ENCODE data around the gene ENPP7.

The ENPP7 gene

GRCh38 chr17:79713391-79713790, 17.4 kb upstream of the ENPP7 start:
- TF ChIP-seq CTCF (conservative IDR thresholded peaks at IDR 0.05; ENCODE audit: low read length) (no peak), EZH2phosphoT487 (IDR thresholded peaks at IDR 0.05; ENCODE audit: borderline replicate concordance) (no peak)
- Histone ChIP-seq H3K79me2 (ENCODE audit: insufficient read depth, low read length) (no peaks in the 10 kb centered on the region), H2AFZ (ENCODE audit: low read length) (no peak overlapping the region), H3F3A (ENCODE audit: low read depth) (no peaks in the 10 kb centered on the region), H3K9ac (ENCODE audit: low read depth, low read length, poor library complexity, severe bottlenecking) (no peak overlapping the region), H3K4me2 (ENCODE audit: low read depth, low read length, poor library complexity, severe bottlenecking) (no peak overlapping the region), H3K9me3 (ENCODE audit: insufficient read depth, low read depth, low read length) (no peaks in the 10 kb centered on the region), H3K36me3 (ENCODE audit: insufficient read depth, low read length) (no peaks in the 10 kb centered on the region), H4K20me1 (ENCODE audit: insufficient read depth, low read length, poor library complexity, severe bottlenecking) (no peaks in the 10 kb centered on the region), H3K9me2 (replicated peaks; ENCODE audit: low read depth, low read length) (no peaks in the 10 kb centered on the region), H3K4me1 (ENCODE audit: insufficient read depth, low read length, poor library complexity, severe bottlenecking) (no peaks in the 10 kb centered on the region), H3K4me3 (ENCODE audit: low read length, poor library complexity, severe bottlenecking) (no peak overlapping the region), H3K27me3 (ENCODE audit: insufficient read depth, low read length, poor library complexity, severe bottlenecking) (no peaks in the 10 kb centered on the region)

- H2AFZ ChIP-seq (ENCODE audit: low read length), result no peak overlapping the region
- H3K4me2 ChIP-seq (ENCODE audit: low read depth, low read length, poor library complexity, severe bottlenecking), result no peak overlapping the region
- no peaks in the 10 kb centered on the region for H3K4me1 ChIP-seq (ENCODE audit: insufficient read depth, low read length, poor library complexity, severe bottlenecking)
- H3F3A ChIP-seq (ENCODE audit: low read depth), result no peaks in the 10 kb centered on the region
- H3K9me2 ChIP-seq (replicated peaks; ENCODE audit: low read depth, low read length), result no peaks in the 10 kb centered on the region
- H3K9ac ChIP-seq (ENCODE audit: low read depth, low read length, poor library complexity, severe bottlenecking), result no peak overlapping the region
- H4K20me1 ChIP-seq (ENCODE audit: insufficient read depth, low read length, poor library complexity, severe bottlenecking), result no peaks in the 10 kb centered on the region
- TF ChIP-seq EZH2phosphoT487 (IDR thresholded peaks at IDR 0.05; ENCODE audit: borderline replicate concordance) (no peak), CTCF (conservative IDR thresholded peaks at IDR 0.05; ENCODE audit: low read length) (no peak)
- H3K9me3 ChIP-seq (ENCODE audit: insufficient read depth, low read depth, low read length), result no peaks in the 10 kb centered on the region
- no peak overlapping the region for H3K4me3 ChIP-seq (ENCODE audit: low read length, poor library complexity, severe bottlenecking)
- H3K36me3 ChIP-seq (ENCODE audit: insufficient read depth, low read length), result no peaks in the 10 kb centered on the region
- H3K79me2 ChIP-seq (ENCODE audit: insufficient read depth, low read length), result no peaks in the 10 kb centered on the region
- H3K27me3 ChIP-seq (ENCODE audit: insufficient read depth, low read length, poor library complexity, severe bottlenecking), result no peaks in the 10 kb centered on the region
Measured at GRCh38 chr17:79714176-79715097, 16.3 kb upstream of the ENPP7 start.

DNA sequence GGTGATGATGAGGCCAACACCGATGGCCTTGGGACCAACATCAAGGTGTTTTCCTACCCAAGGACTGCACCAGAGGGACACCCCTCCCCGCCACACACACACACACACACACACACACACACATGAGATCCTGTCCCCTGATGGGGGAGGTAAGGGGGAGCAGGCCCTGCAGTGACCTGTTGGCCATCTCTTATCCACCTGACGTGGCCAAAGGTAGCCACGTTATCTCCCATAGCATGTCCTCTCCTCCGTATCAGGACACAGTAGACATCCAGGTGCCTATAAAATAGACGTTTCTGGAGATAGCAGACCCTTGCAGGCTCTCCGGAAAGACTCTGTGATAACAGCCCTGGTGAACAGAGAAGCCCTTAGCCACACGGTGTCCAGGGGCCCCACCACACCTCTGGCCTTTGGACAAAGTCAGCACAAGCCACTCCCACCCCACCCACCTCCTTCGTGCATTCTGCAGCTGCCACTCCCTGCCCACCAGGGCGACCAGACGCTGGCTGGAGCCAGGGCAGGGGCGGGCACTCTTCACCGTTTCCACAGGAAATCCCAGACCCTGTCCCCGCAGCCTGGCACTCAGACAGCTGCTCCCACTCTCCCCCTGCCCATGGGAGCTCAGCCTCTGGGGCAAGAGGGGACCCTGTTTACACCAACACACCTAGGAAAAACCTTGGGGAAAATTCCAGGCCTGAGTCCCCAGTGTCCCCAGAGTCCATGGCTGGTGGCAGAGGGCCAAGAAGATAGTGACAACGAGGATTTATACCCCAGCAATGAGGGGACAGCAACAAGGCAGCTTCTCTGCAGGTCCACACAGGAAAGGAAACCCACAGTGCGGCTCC, 15.4 kb upstream of the ENPP7 start:
- H3K79me2 ChIP-seq (ENCODE audit: insufficient read depth, low read length), result no peaks in the 10 kb centered on the region
- H2AFZ ChIP-seq (ENCODE audit: low read length), result no peak overlapping the region
- no peaks in the 10 kb centered on the region for H3F3A ChIP-seq (ENCODE audit: low read depth)
- H3K27me3 ChIP-seq (ENCODE audit: insufficient read depth, low read length, poor library complexity, severe bottlenecking), result no peaks in the 10 kb centered on the region
- H3K9ac ChIP-seq (ENCODE audit: low read depth, low read length, poor library complexity, severe bottlenecking), result no peak overlapping the region
- TF ChIP-seq EZH2phosphoT487 (IDR thresholded peaks at IDR 0.05; ENCODE audit: borderline replicate concordance) (no peak), CTCF (conservative IDR thresholded peaks at IDR 0.05; ENCODE audit: low read length) (no peak)
- no peak overlapping the region for H3K4me3 ChIP-seq (ENCODE audit: low read length, poor library complexity, severe bottlenecking)
- H3K36me3 ChIP-seq (ENCODE audit: insufficient read depth, low read length), result no peaks in the 10 kb centered on the region
- H3K4me2 ChIP-seq (ENCODE audit: low read depth, low read length, poor library complexity, severe bottlenecking), result no peak overlapping the region
- no peaks in the 10 kb centered on the region for H4K20me1 ChIP-seq (ENCODE audit: insufficient read depth, low read length, poor library complexity, severe bottlenecking)
- H3K4me1 ChIP-seq (ENCODE audit: insufficient read depth, low read length, poor library complexity, severe bottlenecking), result no peaks in the 10 kb centered on the region
- no peaks in the 10 kb centered on the region for H3K9me3 ChIP-seq (ENCODE audit: insufficient read depth, low read depth, low read length)
- H3K9me2 ChIP-seq (replicated peaks; ENCODE audit: low read depth, low read length), result no peaks in the 10 kb centered on the region
